SK-N-SH (cell line): ENCODE data around the gene MIDN. TPM values are rescaled to one million over a fixed set of nuclear protein-coding genes. Genes with fewer than 3 reads are reported as not detected.

Experiments
- CTCF ChIA-PET: fragments of 300-600, 350-600 bp; formaldehyde crosslinking; extraction: SDS; loops from one replicate; lab custom pipeline; 2021; lab: Yijun Ruan, JAX
- POLR2A ChIA-PET: fragments of 350-600 bp; sonication (Branson Sonifier 250); formaldehyde crosslinking; extraction: SDS; loops from one replicate; lab custom pipeline; 2020; ENCODE audit warnings: antibody characterized with exemption, inconsistent platforms; lab: Yijun Ruan, JAX
- DNase-seq: peaks from one replicate; pipeline ENCODE4 v3.0.0; 2012
- H2AFZ ChIP-seq: fragments of 200-600 bp; sonication (generic); 2 replicates; pipeline ENCODE4 v1.8.1; 2016; ENCODE audit warnings: antibody characterized with exemption, mild to moderate bottlenecking, low read depth
- H3F3A ChIP-seq: fragments of 200-600 bp; sonication (generic); replicated peaks from 2 replicates; pipeline ENCODE3; 2016; ENCODE audit warnings: antibody characterized with exemption, mild to moderate bottlenecking; ENCODE audit not compliant: insufficient read depth
- H3K27ac ChIP-seq, 2 experiments: fragments of 200-500 bp in 1 of 2; fragments of 200-600 bp in 1 of 2; sonication (Bioruptor generic) in 1 of 2; sonication (generic), shearing (Covaris generic) in 1 of 2; 2 replicates each; pipeline versions ENCODE4 v1.5.1 to v1.6.1; 2014 to 2016; ENCODE audit warnings: low read depth in 2 of 2, inconsistent platforms in 1 of 2, low read length in 1 of 2, mild to moderate bottlenecking in 1 of 2, mixed read lengths in 1 of 2
- H3K27me3 ChIP-seq: fragments of 200-600 bp; sonication (generic), shearing (Covaris generic); 2 replicates; pipeline ENCODE4 v1.6.1; 2016; ENCODE audit warnings: mixed run types; ENCODE audit not compliant: insufficient read depth
- H3K36me3 ChIP-seq, 2 experiments: fragments of 200-500 bp in 1 of 2; fragments of 200-600 bp in 1 of 2; sonication (Bioruptor generic) in 1 of 2; sonication (generic) in 1 of 2; replicated peaks in 1 of 2; 2 replicates each; pipeline versions ENCODE3 to v1.5.1; 2014 to 2016; ENCODE audit warnings: low read length in 1 of 2, mild to moderate bottlenecking in 1 of 2; ENCODE audit not compliant: insufficient read depth in 2 of 2, control insufficient read depth in 1 of 2
- H3K4me1 ChIP-seq, 2 experiments: fragments of 200-500 bp in 1 of 2; fragments of 200-600 bp in 1 of 2; sonication (Bioruptor generic) in 1 of 2; sonication (generic), shearing (Covaris generic) in 1 of 2; 2 replicates each; pipeline versions ENCODE4 v1.5.1 to v1.6.1; 2014 to 2016; ENCODE audit warnings: low read depth in 1 of 2, low read length in 1 of 2, mixed run types in 1 of 2; ENCODE audit not compliant: insufficient read depth in 2 of 2, control insufficient read depth in 1 of 2
- H3K4me2 ChIP-seq: fragments of 200-600 bp; sonication (generic), shearing (Covaris generic); 2 replicates; pipeline ENCODE4 v1.6.1; 2017; ENCODE audit warnings: mixed run types
- H3K4me3 ChIP-seq, 2 experiments: fragments of 200-500 bp in 1 of 2; fragments of 200-600 bp in 1 of 2; sonication (Bioruptor generic) in 1 of 2; sonication (generic), shearing (Covaris generic) in 1 of 2; 2 replicates each; pipeline versions ENCODE4 v1.5.1 to v1.8.1; 2014 to 2016; ENCODE audit warnings: low read depth in 2 of 2, inconsistent platforms in 1 of 2, low read length in 1 of 2, mild to moderate bottlenecking in 1 of 2, mixed read lengths in 1 of 2, moderate library complexity in 1 of 2
- H3K79me2 ChIP-seq: fragments of 200-600 bp; sonication (generic); 2 replicates; pipeline ENCODE4 v1.8.1; 2017; ENCODE audit warnings: mild to moderate bottlenecking; ENCODE audit not compliant: insufficient read depth
- H3K9ac ChIP-seq: fragments of 200-600 bp; sonication (generic); 2 replicates; pipeline ENCODE4 v1.6.1; 2017; ENCODE audit warnings: mixed run types
- H3K9me2 ChIP-seq: fragments of 200-600 bp; sonication (generic); 2 replicates; pipeline ENCODE4 v1.6.1; 2017; ENCODE audit warnings: mixed run types
- H3K9me3 ChIP-seq: fragments of 200-600 bp; sonication (generic); 2 replicates; pipeline ENCODE4 v1.6.1; 2017; ENCODE audit warnings: mixed run types, mild to moderate bottlenecking, moderate library complexity
- H4K20me1 ChIP-seq: fragments of 200-600 bp; sonication (generic); 2 replicates; pipeline ENCODE4 v1.6.1; 2017; ENCODE audit warnings: mild to moderate bottlenecking, mixed run types; ENCODE audit not compliant: insufficient read depth
- EP300 ChIP-seq, 2 experiments: IDR thresholded peaks; 2 replicates each; pipeline versions ENCODE4 v1.4.0 to v1.6.1; 2012; ENCODE audit warnings: borderline replicate concordance in 1 of 2, low read depth in 1 of 2, low read length in 1 of 2
- EZH2phosphoT487 ChIP-seq: fragments of 200-600 bp; sonication (generic); IDR thresholded peaks from 2 replicates; pipeline ENCODE4 v1.6.1; 2017; ENCODE audit warnings: low read depth, mixed run types, mild to moderate bottlenecking, antibody characterized with exemption, moderate library complexity, borderline replicate concordance
- FOXM1 ChIP-seq: IDR thresholded peaks from 2 replicates; pipeline ENCODE4 v1.4.0; 2012; ENCODE audit warnings: low read depth, mild to moderate bottlenecking
- MXI1 ChIP-seq: IDR thresholded peaks from 2 replicates; pipeline ENCODE4 v1.6.1; 2012; ENCODE audit warnings: mild to moderate bottlenecking, low read depth, low read length, improper control_type of control experiment
- RFX5 ChIP-seq: IDR thresholded peaks from 2 replicates; pipeline ENCODE4 v1.6.1; 2012; ENCODE audit warnings: mild to moderate bottlenecking, improper control_type of control experiment, low read length
- SMC3 ChIP-seq: IDR thresholded peaks from 2 replicates; pipeline ENCODE4 v1.6.1; 2012; ENCODE audit warnings: low read depth, low read length, improper control_type of control experiment
- TAF1 ChIP-seq: IDR thresholded peaks from 2 replicates; pipeline ENCODE4 v1.6.1; 2012; ENCODE audit warnings: low read depth, mild to moderate bottlenecking, low read length, moderate library complexity, borderline replicate concordance
- TCF12 ChIP-seq: IDR thresholded peaks from 2 replicates; pipeline ENCODE4 v1.4.0; 2012
- WGBS: methylation state at CpG from one replicate; pipeline ENCODE4 v1.1.6; 2017; ENCODE audit warnings: low lambda C conversion rate; 5-methylcytosine and 5-hydroxymethylcytosine counted together
- polyA plus RNA-seq, 3 experiments: library from polyadenylated mRNA; depleted of rRNA; stranded (reverse); fragments of >200 nt; gene quantifications; 2 replicates each; pipeline ENCODE4 v1.2.3, GENCODE V29; 2012
- TF ChIP-seq, protein P1 (sequence below): fragments of 200-600 bp; sonication (generic); IDR thresholded peaks from 2 replicates; pipeline ENCODE4 v1.6.1; 2017; ENCODE audit warnings: antibody characterized with exemption, mild to moderate bottlenecking, moderate library complexity
- TF ChIP-seq, protein P2 (sequence below): IDR thresholded peaks from 2 replicates; pipeline ENCODE4 v1.6.1; 2012; ENCODE audit warnings: mild to moderate bottlenecking, low read depth, low read length, moderate library complexity
- TF ChIP-seq, protein P3 (sequence below): IDR thresholded peaks from 2 replicates; pipeline ENCODE4 v1.4.0; 2012; ENCODE audit warnings: low read depth

The MIDN gene
- polyA plus RNA-seq, 1 of the 3 experiments (the other 2 are of a cell fraction) = 13.9 TPM

DNA sequence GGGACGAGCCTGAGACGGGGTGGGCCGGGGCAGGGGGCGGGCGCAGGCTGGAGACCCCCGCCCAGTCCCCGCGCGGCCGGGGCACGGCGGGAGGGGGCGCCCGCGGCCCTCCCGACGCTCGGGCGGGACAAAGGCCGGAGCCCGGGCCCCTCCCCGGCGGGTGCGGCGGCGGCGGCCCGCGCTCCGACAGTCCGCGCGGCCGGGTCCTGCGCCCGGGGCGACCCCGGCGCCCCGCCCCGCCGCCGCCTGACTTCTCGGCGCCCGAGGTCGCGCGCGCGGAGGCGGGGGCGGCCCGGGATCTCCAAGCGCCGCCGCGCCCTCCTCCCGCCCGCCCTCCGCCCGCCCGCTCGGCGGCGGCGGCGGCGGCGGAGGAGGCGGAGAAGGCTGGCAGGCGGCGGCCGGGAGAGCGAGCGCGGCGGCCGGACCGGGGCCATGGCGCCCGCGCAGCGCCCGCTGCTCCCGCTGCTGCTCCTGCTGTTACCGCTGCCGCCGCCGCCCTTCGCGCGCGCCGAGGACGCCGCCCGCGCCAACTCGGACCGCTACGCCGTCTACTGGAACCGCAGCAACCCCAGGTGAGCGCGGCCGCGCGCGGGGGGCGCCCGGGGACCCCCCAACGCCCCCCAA, 37.5 kb downstream of the MIDN start, which contains the start of gene EFNA2:
Gene EFNA2, plus strand, starts transcription at position 137 of the 624 bp plus-strand sequence. Its CDS starts 296 bp downstream, at position 433.
- peak within 1 kb of the TSS; percentile 19; the same call in 1 of the 2 replicates for H3K9ac ChIP-seq
- H3K4me3 ChIP-seq = peak within 1 kb of the TSS; percentile 57 to 63
- no peaks in the 10 kb centered on the region for H3K9me3 ChIP-seq
- no peaks in the 10 kb centered on the region for H3K9me2 ChIP-seq
- no peak for TF ChIP-seq MXI1
- TF ChIP-seq, protein P1, sequence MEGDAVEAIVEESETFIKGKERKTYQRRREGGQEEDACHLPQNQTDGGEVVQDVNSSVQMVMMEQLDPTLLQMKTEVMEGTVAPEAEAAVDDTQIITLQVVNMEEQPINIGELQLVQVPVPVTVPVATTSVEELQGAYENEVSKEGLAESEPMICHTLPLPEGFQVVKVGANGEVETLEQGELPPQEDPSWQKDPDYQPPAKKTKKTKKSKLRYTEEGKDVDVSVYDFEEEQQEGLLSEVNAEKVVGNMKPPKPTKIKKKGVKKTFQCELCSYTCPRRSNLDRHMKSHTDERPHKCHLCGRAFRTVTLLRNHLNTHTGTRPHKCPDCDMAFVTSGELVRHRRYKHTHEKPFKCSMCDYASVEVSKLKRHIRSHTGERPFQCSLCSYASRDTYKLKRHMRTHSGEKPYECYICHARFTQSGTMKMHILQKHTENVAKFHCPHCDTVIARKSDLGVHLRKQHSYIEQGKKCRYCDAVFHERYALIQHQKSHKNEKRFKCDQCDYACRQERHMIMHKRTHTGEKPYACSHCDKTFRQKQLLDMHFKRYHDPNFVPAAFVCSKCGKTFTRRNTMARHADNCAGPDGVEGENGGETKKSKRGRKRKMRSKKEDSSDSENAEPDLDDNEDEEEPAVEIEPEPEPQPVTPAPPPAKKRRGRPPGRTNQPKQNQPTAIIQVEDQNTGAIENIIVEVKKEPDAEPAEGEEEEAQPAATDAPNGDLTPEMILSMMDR = peak; percentile 1; the same call in 1 of the 2 replicates
- TF ChIP-seq, all 33 proteins: peak for 1
- CTCF ChIA-PET = interaction anchor here (0.8 to 3.2 kb wide), 8 partner anchors 19 to 386 kb away, joined by 3 to 17 read pairs (median 6); no protein-coding TSS in a partner anchor
- WGBS = no CpG with 5 or more reads among the region's 113 CpGs
- 0 out of 2 replicates have a peak within 1 kb of the TSS, but pooled peaks have one; percentile 5 for H2AFZ ChIP-seq
- no peaks in the 10 kb centered on the region for H3K36me3 ChIP-seq
- no peaks in the 10 kb centered on the region for H4K20me1 ChIP-seq
- H3K4me1 ChIP-seq = peaks cover 0 to 8% of the 10 kb centered on the region in 2 experiments; a peak in 1 of 4 replicates
- H3K27ac ChIP-seq = no peak within 1 kb of the TSS; a peak in 1 of 4 replicates
- POLR2A ChIA-PET = interaction anchor here (2.2 to 2.3 kb wide), 2 partner anchors 17 kb away, joined by 9 to 10 read pairs; partner anchors contain the start of gene CIRBP
- peak within 1 kb of the TSS; percentile 75 for H3K4me2 ChIP-seq
- no peaks in the 10 kb centered on the region for H3K27me3 ChIP-seq
- H3K79me2 ChIP-seq = no peaks in the 10 kb centered on the region
- DNase-seq = peak; percentile 84
- H3F3A ChIP-seq = peaks cover 12% of the 10 kb centered on the region

DNA sequence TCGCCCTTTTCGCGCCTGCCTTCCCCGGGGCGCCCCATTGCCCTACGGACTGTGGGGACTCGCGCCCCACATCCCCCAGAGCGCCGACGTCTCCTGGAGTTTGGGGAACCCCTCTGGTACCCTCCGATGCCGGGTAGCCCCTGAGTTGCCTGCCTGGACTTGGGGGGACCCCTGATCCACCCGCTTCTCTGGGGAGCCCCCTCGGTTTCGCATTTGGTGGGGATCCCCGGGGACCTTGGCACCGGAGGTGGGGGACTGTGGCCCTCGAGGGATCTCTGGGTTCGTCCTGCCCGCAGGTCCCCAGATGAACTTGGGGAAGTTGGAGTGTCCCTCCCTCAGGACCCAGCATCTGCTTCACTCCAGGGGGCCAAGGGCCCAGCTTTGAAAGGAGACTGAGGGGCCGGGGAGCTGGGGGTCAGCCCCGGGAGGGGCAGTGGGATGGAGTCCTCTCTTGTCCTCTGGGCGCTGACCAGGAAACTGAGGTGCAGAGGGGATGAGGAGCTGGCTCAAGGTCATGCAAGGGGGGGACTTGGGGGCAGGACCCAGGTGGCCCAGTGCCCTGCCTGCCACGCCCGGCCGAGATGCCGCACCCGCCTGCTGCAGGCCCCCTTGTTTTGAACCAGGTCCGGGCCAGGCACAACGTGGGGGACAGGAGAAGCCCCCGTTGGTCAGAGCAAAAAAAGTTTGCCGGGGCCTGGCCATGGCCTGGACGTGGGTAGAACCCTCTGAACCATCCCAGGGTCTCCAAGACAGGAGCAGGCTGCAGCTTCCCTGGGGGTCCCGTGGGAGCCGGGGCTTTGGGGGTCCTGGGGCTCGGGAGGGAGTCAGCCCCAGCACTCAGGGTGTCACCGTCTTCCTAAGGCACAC, 38.3 kb downstream of the MIDN start:
- no peaks in the 10 kb centered on the region for H3K27me3 ChIP-seq
- H3K79me2 ChIP-seq = no peaks in the 10 kb centered on the region
- POLR2A ChIA-PET = interaction anchor here (1.2 to 2.2 kb wide), 2 partner anchors 18 to 73 kb away, joined by 3 to 10 read pairs; partner anchors contain the start of gene CIRBP
- H3K9me2 ChIP-seq = no peaks in the 10 kb centered on the region
- peaks cover 0 to 8% of the 10 kb centered on the region in 2 experiments; a peak in 1 of 4 replicates for H3K4me1 ChIP-seq
- H3K27ac ChIP-seq = peak overlapping the region in 1 of 2 experiments; percentile 74; a peak in 2 of 4 replicates
- H2AFZ ChIP-seq = 0 out of 2 replicates have a peak overlapping the region, but pooled peaks have one; percentile 5
- peak overlapping the region; percentile 75 for H3K4me2 ChIP-seq
- peak overlapping the region; percentile 19; the same call in 1 of the 2 replicates for H3K9ac ChIP-seq
- H3F3A ChIP-seq = peaks cover 11% of the 10 kb centered on the region
- no peaks in the 10 kb centered on the region for H3K36me3 ChIP-seq
- H3K4me3 ChIP-seq = peak overlapping the region; percentile 57 to 63
- no peaks in the 10 kb centered on the region for H3K9me3 ChIP-seq
- no peak for DNase-seq
- TF ChIP-seq EZH2phosphoT487 (no peak), FOXM1 (no peak), EP300 (IDR thresholded peaks at IDR 0.05; ENCODE audit: borderline replicate concordance in 1 of 2, low read depth in 1 of 2, low read length in 1 of 2) (no peak), SMC3 (no peak), TCF12 (no peak), TAF1 (no peak), RFX5 (no peak)
- TF ChIP-seq, protein P2, sequence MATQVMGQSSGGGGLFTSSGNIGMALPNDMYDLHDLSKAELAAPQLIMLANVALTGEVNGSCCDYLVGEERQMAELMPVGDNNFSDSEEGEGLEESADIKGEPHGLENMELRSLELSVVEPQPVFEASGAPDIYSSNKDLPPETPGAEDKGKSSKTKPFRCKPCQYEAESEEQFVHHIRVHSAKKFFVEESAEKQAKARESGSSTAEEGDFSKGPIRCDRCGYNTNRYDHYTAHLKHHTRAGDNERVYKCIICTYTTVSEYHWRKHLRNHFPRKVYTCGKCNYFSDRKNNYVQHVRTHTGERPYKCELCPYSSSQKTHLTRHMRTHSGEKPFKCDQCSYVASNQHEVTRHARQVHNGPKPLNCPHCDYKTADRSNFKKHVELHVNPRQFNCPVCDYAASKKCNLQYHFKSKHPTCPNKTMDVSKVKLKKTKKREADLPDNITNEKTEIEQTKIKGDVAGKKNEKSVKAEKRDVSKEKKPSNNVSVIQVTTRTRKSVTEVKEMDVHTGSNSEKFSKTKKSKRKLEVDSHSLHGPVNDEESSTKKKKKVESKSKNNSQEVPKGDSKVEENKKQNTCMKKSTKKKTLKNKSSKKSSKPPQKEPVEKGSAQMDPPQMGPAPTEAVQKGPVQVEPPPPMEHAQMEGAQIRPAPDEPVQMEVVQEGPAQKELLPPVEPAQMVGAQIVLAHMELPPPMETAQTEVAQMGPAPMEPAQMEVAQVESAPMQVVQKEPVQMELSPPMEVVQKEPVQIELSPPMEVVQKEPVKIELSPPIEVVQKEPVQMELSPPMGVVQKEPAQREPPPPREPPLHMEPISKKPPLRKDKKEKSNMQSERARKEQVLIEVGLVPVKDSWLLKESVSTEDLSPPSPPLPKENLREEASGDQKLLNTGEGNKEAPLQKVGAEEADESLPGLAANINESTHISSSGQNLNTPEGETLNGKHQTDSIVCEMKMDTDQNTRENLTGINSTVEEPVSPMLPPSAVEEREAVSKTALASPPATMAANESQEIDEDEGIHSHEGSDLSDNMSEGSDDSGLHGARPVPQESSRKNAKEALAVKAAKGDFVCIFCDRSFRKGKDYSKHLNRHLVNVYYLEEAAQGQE = no peak
- TF ChIP-seq, protein P3, sequence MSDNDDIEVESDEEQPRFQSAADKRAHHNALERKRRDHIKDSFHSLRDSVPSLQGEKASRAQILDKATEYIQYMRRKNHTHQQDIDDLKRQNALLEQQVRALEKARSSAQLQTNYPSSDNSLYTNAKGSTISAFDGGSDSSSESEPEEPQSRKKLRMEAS = no peak
- TF ChIP-seq, all 33 proteins: peak for 0
- H4K20me1 ChIP-seq = no peaks in the 10 kb centered on the region
- 10% methylated on average over 13 of the region's 38 CpGs for WGBS
- CTCF ChIA-PET = interaction anchor here (0.8 to 1.9 kb wide), 7 partner anchors 19 to 385 kb away, joined by 3 to 8 read pairs (median 4); no protein-coding TSS in a partner anchor
